T-helper 22 cell (primary cell): ENCODE measurements around the gene KCNJ1.

ENCODE experiments used
- DNase-seq: peaks from one replicate; pipeline ENCODE4 v3.0.0-alpha.2; 2020; ENCODE audit warnings: low read depth

The KCNJ1 gene

DNA sequence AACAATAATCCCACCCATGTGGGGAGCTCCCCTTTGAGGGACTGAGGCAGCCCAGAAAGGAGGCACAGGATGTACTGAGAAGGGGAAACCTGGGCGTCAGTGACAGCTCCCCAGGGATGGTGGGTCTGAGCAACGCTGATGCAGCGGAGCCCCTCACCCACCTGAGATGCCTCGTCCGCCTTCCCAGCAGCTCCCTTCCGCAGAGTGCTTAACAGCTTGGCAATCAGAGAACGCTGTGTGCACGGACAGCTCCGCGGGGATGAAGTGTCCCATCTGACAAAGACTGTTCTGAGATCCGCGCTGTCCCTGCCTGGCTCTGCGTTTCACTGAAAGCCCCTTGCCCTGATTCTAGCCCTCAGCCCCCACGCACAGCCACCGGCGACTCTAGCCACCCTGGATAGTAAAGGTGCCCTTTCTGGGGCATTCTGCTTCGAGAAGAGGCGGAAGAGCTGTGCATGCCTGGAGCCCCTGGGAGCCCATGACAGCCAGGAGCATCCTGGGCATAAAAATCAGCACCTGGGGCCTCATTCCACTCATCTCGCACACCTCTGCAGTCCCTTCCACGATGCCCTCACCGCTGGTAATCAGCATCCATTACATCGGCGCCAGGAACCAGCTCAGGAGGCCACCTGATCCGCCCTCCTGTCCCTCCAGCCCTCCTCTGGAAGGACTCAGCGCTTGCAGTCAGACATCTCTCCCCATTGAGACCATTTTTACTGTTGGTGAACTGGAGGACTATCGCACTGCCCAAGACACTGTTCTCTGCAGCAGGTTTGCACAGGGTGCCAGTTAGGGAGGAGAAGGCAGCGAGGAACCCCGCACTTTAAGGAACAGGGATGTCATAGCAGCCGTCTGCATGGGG, 34.8 kb upstream of the KCNJ1 start:
- no peak for DNase-seq

DNA sequence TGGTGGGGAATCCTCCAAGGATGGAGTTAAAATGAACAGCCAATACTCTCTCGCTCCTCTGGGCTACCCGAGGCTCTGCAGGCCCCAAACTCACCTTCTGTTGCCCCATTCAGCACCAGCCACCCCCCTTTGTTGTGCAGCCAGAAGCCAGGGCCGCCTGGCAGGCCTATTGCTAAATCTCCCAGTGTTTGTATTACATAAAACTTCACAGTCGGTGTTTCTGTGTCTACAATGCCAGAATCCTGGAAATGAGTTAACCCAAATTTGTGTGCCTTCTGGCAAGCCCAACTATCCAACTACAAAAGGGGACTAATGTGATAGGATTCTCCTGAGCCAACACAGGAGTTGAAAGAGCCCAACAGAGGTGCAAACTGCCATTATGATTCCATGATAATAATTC, 33.4 kb upstream of the KCNJ1 start:
- no peak for DNase-seq

DNA sequence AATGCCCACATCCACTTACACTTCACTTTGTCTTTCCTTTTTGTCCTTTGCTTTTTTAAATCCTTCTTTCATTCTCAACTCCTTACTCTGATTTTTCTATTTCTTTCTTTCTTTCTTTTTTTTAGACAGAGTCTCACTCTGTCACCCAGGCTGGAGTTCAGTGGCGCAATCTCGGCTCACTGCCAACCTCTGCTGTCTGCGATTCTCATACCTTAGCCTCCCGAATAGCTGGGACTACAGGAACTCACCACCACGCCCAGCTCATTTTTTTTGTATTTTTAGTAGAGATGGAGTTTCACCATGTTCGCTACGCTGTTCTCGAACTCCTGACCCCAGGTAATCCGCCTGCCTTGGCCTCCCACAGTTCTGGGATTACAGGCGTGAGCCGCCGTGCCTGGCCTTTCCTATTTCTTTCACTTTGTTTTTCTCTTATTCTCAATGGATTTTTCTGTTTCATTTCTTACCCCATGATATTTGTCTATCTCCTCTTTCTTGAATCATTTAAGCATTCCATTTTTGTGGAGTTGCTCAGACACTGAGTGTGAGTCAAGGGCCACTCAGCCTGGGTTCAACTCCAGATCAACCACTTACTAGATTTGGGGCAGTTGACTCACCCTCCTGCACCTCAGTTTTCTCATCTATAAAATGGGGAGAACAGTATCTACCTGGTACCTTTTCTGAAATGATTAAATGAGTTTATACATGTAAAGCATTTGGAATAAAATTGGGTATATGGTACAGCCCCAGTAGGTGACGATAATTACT, 31.7 kb upstream of the KCNJ1 start:
- DNase-seq: no peak

DNA sequence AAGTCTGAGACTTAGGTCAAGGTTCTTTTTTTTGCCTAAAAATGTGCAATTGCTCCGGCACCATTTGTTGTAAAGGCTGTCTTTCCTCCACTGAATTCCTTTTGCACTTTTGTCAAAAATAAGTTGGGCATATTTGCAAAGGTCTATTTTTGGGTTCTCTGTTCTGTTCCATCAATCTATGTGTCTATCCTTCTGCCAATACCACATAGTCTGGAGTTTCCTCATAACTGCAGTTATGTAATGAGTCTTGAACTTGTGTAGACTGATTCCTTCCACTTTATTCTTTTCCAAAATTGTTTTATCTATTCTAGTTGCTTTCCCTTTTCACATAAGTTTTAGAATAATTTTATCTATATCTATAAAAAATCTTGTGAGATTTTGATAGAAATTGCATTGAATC, 30.7 kb upstream of the KCNJ1 start:
- DNase-seq: no peak

DNA sequence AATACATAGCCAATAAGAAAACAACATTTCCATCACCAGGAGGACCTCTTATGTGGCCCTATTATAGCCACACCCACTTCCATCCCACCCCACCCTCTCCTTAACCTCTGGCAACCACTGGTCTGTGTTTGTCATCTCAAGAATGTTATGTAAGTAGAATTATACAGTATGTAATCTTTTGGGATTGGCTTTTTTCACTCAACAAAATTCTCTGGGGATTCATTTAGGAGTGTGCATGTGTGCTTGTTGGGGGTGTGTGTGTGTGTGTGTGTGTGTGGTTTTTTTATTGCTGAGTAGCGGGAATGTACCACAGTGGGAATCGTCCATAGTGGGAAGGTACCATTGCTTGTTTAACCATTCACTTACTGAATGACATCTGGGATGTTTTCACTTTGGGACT, 29.3 kb upstream of the KCNJ1 start:
- no peak for DNase-seq

- DNase-seq: no peak
Measured at GRCh38 chr11:128895526-128895925, 28.4 kb upstream of the KCNJ1 start.

GRCh38 chr11:128894685-128895084, 27.6 kb upstream of the KCNJ1 start:
- DNase-seq: no peak

DNA sequence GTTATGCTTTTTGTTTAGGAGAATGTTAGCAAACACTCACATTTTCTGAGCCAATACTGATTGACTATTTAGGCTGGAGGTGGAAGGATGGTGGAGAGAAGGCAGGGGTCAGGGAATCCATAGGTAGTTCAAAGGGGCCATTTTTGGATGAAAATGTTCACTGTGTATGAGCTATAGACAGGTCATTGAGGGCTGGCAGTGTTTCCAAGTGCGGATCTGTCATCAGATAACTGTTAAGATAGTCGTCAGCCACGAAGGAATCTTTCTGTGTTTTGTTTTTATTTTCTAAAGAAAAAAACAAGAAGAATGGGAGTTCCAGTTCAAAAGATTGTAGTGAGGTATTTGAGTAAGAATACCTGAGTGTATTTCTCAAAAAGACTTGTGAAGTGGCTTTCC, 27.2 kb upstream of the KCNJ1 start:
- DNase-seq: no peak

DNA sequence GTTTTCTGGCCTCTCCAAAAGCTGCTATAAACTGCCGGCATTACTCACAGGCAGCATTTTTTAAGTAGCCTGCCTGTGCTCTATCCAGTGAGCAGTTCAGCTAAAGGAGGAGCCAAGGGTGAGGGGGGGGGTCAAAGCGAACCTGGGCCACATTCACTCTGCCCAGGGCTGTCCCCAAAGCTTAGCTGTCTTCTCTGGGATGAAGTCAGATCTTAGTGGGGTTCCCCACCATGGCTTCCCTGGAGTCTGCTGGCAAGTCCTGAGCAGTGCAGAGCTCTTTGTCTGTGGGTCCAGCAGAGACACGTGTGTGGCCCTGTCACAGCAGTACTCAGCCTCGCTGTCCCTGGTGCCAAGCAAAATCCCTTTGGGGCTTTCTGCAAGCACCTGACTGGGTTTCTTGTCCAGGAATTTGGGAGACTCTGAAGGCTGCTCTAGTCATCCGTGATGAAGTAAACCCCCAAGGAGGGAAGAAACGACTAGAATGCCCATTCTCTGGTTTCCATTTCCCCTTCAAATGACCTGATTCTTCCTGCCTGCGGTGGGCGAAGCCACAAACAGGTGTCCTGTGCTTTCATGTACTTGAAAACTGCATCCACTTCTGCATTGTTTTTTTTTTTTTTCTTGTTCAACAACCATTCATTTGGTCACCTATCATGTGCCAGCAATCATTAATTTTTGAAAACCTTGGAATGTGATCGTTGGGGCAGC, 26.6 kb upstream of the KCNJ1 start:
- DNase-seq: no peak

GRCh38 chr11:128892866-128893565, 25.9 kb upstream of the KCNJ1 start:
- DNase-seq: no peak

DNA sequence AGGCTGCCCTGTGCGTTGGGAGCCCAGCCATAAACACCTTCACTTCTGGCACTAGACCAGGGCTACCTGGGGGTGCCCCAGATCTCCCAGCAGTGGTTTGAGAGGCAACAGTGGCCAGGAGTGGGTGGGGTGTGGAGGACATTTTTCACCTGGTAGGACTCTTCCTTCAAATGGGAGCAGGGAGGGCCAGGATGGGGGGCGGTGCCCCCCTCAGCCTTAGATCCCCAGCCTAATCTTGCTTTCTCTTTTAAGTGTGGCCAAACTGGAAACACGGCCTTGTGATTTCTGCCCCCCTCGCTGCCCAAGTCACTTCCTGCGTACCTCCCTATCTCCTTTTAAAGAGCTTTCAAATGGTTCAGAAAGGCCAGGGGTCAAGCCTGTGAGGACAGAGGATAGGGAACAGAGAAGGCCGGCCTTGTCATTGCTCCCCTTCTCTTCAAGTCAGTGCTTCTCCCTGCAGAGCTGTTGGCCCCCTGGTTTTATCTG, 24.9 kb upstream of the KCNJ1 start:
- no peak for DNase-seq

DNA sequence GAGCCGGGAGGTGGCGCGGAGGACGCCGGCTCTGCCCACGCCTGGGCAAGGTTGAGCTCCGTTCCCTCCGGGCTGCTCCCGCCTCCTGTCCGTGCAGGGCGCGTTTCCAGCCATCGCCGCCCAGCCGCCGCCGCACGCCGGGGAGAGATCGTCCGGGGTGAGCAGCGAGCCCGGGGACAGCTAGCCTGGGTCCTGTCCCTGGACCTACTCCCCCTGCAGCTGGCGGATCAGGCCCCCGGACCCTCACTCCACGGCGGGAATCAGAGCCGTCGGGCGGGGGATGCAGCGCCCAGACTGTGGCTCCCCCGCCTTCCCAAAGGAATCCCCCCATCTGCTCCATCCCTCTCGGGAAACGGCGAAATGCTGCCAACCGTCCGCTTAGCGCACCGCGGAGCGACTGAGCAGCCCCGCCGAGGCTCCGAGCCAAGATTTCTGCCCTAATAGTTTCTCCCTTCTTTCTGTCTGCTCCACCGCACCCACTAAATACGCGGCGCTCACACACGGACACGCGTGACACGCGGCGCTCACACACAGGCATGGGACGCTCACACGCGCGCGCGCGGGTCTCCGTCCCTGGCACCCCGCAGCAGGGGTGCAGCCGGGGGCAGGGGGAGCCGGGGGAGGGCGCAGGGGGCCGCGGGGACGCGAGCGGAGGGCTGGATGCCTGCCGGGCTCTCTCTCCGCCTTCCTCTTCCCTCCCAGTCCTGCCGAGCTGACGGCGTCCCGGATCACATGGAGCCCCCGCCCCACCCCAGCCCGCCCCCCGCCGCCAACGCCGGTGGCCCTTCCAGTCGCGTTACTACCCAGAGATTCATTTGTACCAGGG, 23.7 kb upstream of the KCNJ1 start, which contains the start of gene KCNJ5:
Gene KCNJ5 (plus strand): TSS at position 814 of the 826 bp plus-strand sequence. CDS start 19,918 bp downstream, outside the sequence.
- DNase-seq: no peak

DNA sequence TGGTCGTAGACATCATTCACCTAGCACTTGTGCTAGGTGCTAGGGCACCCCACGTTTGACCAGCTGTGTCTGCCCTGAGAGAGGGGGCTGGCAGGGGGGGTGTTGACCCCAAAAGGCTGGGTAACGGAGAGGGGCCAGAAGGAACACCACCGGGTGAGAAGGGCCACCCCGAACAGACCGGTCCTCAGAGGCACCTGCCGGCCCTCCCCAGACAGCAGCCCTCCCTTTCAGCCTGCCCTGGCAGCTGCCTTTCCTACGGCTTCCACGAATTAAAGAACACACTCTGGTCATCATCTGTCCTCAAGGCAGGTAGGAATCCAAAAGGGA, 23.1 kb upstream of the KCNJ1 start:
- no peak for DNase-seq

- DNase-seq: no peak
Measured at GRCh38 chr11:128889657-128890213, 22.6 kb upstream of the KCNJ1 start.

DNA sequence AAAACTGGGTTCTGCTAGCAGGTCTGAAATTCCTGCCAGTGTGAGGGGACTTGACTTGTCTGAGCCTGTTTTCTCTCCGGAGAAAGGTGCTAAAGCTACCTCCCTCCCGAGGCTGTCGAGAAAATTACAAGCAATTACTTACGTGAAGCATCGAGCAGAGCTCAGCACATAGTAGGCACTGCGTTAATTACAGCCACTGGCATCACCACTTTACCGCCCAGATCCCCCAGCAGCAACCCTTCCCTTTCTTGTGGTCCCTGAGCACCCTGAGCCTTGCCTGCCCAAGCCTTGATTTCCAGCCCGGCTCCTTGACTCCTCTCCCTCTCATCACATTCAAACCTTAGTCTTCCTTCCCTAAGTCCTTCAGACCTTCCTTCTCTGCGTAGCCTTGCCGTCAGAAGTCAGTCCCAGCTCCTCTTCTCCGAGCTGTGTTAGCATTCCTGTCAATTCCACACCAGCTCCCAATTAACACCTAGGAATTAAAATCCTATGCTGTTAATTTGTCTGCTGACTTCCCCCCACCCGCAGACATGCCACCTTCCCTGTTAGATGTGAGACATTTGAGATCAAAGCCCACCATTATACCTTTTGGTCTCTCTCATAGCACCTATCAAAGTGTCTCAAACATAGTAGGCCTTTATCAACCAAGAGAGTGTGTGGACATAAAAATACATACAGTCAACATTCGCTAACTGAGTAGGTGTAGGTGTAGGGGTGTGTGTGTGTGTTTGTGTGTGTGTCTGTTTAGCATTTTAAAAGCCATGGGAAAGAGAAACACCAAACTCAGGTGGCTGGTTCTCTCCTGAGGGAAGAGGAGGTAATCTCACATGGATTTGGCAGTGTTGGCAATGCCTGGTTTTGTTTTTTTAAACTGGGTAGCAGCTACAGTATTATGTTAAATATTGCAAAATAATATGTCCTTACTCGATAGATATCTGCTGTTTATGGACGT, 21.2 kb upstream of the KCNJ1 start:
- DNase-seq: no peak

GRCh38 chr11:128886406-128887124, 19.5 kb upstream of the KCNJ1 start:
- no peak for DNase-seq

DNA sequence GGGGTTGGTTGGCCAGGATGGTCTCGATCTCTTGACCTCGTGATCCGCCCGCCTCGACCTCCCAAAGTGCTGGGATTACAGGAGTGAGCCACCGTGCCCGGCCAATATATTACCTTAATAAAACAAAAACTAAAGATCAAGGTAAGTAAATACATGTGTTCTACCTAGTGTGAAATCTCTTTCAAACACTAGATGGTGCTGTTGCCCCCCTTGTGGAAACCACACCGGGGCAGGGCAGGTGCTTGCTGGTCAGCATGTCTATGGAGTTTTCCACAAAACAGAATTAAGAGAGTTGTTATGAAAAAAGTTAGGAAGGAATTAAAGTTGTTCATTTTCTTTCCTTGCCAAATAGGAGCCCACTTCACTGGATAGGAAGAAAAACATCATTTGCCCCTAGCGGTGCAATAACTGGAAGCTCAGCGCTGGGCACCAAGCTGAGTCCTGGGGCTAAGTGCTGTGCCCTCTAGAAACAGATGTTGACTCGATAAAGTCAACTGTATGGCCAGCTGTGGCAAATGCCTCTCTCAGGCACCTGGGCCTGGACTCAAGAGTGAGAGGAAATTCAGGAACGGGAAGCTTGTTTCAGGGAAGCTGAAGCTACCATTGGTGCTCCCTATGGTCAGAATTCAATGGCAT, 17.7 kb upstream of the KCNJ1 start:
- no peak for DNase-seq

GRCh38 chr11:128884054-128884453, 17.0 kb upstream of the KCNJ1 start:
- no peak for DNase-seq
